GM18867 (cell line): ENCODE data around the gene FLRT1.

Experiments
- ATAC-seq: cut with Tn5 transposase; IDR thresholded peaks from one replicate; pipeline ENCODE4 v1.9.1; 2021; ENCODE audit warnings: mild to moderate bottlenecking, moderate library complexity; ENCODE audit not compliant: unreplicated experiment

FLRT1 gene

DNA sequence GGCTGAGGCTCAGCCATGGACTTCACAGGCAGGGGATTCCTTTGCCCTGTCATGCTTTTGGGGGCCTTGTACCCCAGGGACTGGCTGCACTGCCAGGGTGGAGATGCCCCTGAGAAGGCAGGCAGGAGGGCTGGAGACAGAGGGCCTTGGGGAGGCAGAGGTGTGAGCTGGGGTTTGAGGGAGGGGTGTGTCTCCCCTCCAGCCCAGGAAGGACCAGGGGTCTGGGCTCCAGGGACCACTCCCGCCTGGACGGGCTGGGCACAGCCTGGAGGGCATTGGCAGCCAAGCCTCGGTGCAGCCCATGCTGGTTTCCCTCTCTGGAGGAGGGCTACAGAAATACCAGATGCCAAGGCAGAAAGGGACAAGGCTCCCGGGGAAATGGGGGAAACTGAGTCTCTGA is 30.0 kb upstream of the FLRT1 start:
- no peak for ATAC-seq

DNA sequence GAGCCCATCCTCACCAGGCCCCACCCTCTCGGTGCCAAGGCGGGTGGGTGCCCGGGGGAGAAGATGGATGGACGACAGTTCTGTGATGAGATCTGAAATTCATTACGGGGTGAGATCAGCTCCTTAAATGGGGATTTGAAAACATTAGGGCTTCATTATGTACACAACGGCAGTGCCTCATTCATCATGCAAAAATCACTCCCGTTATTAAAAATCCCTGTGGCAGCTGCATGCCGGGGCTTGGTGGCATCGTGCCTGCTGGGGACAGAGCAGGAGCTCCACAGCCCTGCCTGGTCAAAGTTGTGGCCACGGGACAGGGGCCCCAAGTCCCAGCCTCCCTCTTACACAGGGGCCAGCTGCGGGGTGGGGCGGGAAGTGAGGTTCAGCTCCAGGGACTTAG is 29.3 kb upstream of the FLRT1 start:
- ATAC-seq: no peak

DNA sequence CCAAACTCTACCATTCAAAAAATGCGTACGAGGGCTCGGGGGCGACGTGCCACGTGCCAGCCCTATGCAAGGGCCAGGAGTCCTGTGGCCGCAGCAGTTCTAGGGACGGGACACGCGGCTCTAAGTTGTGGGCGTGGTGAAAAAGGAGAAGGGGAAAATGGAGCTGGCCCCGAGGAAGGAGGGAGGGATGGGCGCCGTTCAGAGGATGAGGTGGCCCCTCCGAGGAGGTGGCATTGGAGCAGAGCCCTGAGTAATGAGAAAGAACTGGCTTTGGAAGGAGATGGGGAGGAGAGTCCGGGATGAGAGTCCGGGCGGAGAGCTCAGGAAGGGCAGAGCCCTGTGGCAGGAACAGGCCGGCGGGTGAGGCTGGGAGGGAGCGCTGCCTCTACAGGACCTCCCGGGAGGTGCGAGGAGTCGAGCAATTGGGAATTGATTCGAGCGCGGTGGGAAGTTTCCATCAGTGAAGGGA is 28.5 kb upstream of the FLRT1 start:
- no peak for ATAC-seq

DNA sequence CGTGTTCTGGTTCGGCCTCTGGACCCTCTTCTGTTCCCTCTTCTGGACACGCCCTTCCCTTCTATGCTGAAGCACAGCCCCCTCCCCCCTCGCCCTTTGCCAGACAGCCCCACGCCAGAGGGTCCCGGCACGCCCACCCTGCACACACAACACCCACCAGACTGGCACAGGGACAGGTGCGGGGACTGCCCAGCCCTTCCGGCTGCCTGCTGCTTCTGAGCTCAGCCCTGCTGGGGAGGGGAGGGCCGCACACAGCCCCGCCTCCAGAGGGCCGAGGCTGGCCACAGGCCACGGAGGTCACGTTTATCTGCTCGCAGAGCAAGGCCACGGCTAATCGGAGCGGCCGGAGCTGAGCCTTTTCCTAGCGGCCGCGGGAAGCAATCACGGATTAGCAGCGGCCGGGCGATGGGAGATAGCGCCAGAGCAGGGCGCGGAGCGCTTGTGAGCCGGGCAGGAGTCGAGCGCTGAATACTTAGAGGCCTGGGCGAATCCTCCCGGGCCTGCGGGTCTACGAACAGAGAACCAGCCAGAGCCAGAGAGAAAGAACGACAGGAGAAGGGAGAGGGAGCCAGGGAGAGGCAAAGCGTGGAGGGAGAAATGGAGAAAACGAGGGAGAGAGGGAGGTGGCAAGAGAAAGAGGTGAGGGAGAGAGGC is 28.0 kb upstream of the FLRT1 start:
- no peak for ATAC-seq

DNA sequence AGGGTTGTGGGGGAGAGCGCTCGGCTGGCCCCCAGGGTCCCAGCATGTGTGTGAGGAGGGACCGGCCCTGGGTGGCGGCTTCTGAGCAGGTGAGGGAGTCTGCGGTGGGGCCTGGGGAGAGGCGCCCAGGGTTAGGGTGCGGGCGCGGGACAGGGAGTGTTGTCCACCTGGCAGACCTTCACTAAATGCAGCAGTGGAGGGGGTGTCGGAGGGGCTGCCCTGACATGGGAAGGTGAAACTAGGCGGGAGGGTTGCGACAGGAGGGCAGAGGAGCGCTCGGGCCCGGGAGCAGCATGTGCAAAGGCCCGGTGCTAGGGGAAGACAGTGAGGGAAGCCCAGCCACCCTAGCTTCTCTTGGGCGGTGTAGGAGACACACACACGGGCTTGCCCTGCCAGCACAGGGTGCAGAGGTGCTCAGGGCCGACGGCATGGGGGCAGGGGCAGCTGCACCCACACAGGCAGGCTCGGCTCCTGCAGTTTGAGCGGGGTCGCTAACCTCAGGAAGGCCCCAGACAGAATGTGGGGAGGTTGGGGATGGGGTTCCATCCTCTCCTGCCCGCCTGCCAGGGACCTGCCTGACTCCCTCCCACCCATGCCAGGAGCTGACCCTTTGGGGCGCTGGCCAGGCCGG is 27.3 kb upstream of the FLRT1 start:
- no peak for ATAC-seq

DNA sequence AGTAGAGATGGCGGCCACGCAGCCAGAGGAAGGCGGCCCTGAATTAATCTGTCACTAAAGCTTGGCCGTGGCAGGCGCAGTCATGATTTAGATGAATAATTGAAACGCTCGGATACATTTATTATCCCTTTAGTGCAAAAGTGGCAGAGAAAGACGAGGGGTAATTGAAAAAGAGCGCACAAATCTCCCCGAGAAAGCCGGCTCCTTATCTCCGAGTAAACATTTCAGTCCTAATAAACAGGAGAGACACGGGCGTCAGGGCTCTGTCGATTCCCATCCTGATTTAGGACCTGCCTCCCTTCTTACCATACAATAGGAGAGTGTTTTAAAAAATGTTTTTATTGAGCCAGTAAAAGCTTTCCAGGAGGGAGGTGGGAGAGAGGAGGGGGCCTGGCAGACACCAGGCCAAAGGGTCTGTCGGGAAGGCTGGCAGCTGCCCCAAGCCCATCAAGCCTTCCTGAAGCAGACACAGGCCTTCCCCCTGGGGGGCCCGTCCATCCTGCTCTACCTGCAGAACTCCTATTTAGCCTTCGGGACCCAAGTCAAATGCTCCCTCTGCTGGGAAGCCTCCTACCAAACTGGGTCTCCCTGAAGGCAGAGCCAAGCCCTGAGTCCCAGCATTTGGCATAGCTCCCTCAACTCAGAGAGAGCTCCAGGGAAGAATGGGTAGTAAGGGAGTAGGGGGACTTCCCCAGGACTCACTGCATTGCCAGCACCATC is 26.7 kb upstream of the FLRT1 start:
- ATAC-seq: no peak

DNA sequence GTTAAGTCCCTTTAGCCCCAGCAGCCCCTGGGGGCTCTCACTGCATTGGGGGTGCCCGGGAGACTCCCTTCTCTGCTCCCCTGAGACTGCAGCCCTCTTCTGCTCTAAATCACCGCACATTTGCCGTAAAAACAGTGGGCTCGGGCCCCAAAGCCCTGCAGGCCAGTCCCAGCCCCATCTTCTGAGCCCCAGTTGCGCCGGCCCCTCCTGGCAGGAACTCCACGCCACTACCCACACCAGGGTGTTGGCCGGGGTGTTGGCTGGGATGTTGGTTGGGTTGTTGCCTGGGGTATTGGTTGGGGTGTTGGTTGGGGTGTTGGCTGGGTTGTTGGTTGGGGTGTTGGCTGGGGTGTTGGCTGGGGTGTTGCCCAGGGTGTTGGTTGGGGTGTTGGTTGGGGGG is 26.0 kb upstream of the FLRT1 start:
- no peak for ATAC-seq

DNA sequence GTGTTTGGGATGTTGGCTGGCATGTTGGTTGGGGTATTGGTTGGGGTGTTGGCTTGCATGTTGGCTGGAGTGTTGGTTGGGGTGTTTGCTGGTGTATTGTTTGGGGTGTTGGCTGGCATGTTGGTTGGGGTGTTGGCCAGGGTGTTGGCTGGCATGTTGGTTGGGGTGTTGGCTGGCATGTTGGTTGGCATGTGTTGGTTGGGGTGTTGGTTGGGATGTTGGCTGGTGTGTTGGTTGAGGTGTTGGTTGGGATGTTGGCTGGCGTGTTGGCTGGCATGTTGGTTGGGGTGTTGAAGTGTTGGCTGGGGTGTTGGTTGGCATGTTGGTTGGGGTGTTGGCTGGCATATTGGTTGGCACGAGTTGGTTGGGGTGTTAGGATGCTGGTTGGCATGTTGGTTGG is 24.9 kb upstream of the FLRT1 start:
- ATAC-seq: no peak

DNA sequence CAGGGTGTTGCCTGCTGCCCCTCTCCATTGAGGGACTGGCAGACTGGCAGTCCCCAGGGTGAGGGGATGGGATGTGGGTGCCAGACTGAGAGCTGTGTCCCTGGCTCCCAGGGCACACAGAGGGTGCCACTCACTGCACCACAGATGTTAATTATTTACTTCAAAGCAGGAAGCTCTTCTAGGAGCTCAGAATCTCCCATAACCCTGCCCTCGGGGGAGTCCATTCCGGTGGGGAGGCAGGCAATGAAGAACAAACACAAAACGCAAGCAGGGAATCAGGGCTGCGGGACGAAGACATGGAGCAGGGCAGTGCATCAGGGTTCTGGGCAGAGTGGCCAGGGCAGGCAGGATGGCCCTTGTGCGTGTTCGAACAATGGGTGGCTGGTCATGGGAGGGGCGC is 24.4 kb upstream of the FLRT1 start:
- no peak for ATAC-seq

DNA sequence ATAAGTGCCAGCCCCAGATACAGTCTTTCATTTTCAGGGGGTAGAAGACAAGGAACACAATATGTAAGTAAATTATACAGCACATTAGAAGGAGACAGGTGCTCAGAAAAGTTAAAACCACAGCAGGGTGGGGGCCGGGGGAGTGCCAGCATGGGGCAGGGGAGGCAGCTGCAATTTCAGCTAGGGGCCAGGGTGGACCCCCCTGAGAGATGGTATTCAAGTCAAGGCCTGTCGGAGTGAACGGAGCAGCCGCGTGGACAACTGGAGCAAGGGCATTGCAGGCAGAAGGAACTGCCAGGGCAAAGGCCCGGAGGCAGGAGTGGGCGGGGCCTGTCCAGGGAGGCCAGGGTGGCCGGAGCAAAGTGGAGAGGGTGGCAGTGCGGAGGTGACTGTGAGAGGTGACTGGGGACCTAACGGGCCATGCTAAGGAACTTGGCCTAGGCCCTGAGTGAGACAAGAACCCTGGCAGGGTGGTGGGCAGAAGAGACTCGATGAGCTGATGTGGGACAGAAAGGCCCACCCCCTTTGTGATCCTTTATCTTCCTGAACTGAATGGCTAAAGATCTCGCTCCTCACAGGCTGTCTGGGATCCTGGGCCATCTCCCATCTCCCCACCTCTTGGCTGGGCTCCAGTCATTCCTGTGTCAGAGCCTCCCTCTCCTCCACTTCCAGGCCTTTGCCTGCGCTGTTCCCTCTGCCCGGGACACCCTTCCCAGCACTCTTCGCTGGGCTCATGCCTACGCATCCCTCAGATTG is 22.4 kb upstream of the FLRT1 start:
- no peak for ATAC-seq

DNA sequence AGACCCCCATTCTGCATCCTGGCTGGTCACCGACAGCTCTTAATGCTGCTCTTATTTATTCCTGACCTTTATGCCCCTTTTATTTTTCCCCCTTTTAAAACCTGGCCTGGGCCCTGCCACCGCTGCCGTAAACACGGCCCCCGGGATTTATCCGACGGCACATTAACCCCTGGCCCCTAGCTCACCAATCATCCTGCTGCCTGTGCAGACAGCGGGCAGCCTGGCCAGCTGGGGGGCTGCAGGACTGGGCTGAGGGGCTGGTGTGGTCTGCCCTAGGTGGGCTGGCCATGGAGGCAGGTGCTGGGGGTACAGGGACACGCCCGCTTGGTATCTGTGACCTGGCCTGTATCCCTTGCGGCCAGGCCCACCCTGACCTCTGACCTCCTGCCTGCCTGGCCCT is 21.4 kb upstream of the FLRT1 start:
- no peak for ATAC-seq

DNA sequence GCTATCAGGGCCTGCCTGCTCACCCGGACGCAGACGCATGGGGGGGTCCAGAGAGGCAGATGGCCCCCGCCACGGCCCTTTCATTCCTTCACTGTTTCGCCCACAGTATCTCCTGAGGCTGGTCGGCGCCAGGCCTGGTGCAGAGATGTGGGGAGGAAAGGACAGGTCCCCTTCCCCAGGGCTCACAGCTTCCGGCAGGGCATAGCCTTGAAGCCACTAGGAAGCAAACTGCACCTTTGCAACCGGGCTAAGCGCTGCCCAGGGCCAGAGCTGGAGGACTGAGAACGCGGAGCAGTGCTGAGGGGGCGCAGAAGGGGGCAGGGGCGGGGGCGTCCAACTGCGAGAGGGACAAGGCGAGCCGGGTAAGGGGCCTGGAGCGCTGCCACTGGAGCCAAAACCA is 20.2 kb upstream of the FLRT1 start:
- no peak for ATAC-seq

DNA sequence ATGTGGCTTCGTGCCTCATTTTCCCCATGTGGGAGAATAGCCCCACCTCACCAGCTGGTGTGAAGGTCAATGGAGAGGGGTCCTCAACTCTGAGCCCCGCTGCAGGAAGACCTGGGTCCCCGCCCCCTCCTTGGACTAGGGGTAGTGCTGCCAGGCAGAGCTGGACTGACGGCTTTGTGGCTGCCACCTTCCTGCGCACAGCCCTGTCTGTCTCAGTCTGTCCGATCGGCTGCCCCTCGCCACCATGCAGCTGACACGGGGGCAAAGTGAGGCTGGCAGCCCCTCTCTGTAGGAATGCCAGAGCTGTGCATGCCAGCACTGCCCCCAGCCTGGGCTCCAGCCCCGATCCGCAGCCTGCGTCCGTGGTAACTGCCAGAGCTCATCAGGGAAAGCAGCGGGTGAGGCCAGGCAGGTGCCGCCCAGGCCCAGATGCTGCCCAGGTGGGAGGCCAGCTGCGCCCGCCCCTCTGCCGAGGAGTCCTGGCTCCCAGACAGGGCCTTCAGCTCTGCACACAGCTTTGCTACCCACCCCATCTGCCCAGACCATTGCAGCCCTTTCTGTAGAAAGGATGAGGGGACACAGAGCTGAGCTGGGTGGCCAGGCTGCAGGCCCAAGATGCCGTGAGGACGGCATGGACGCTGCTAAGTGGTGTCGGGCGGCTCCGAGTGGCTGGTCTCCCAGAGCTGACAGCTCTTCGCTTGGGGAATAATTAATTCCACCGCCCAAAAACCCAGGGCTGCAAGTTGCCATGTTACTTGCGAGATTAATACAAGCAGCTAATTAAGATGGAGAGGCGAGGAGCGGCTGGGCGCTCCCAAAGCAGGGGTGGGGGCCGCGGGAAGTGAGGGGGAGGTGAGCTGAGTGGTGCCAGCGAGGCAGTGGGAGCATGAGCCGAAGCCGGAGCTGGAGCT is 19.5 kb upstream of the FLRT1 start:
- no peak for ATAC-seq

DNA sequence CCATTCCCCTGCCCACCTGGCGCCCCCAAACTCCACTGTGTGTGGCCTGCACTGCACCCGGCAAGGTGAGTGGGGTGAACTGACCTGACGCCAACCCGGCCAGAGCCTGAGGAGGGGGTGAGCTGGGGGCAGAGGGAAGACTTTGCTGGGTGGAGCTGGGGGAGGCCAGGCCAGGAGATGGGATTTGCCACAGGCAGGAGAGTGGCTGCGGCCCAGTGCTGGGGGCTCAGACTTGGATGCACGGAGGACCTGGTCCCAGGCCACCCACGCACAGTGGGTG is 17.8 kb upstream of the FLRT1 start:
- no peak for ATAC-seq

DNA sequence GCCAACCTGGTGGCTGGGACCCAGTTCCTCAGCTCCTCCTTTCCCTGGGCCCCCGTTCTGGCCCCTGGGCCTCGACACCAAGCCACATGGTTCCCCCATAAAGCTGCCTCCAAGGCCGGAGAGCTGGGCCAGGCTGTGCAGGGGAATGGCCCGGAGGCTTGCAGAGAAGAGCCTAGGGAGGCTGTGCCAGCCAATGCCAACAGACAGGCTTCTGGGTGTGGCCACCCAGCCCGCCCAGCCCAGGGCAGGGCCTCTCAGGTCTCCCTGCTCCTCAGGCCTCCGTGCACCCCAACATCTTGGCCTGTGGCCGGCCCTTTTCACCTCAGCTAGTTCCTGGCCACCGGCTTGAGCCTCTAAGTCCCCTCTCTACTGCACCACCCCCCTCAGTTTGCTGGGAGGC is 17.4 kb upstream of the FLRT1 start:
- ATAC-seq: no peak

DNA sequence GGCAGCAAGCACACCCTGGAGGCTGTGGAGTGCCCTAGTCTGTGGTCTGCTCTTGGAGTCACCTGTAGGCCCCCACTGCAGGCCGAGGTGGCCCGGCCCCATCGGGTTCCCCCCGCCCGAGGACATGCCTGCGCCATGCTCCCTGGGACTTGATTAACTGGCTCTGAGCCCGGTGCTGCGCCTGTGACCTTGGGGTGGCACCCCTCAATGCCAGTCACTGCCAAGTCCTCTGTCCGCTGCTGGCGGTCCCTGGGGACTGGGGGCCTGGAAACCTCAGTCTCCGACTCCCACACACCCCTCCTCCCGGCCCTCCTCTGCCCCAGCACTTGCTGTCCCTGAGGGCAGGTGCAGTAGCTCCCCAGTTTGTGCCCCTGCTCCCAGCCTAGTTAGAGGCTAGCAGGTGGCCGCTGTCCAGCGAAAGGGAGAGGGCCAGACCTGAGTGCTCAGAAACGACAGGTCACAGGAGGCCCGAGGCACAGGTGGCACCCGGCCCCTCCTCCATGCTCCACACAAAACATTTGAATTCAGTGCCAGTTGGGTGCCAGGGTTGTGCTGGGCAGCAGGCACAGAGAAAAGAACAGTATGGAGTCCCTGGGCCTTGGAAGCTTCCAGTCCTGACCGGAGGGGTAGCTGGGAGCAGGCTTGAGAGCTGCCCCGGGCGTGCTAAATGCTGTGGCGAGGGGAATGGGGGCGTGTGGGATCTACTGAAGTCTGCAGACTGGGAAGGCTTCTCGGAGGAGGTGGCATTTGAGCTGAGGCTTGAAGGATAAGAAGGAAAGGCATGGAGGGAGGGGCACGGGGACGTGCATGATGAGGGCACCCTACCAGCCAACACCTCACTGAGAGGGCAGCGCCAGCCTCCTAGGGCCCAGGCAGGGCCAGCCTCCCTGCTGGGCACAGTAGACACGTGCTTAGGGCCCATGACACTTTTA is 16.4 kb upstream of the FLRT1 start:
- no peak for ATAC-seq

DNA sequence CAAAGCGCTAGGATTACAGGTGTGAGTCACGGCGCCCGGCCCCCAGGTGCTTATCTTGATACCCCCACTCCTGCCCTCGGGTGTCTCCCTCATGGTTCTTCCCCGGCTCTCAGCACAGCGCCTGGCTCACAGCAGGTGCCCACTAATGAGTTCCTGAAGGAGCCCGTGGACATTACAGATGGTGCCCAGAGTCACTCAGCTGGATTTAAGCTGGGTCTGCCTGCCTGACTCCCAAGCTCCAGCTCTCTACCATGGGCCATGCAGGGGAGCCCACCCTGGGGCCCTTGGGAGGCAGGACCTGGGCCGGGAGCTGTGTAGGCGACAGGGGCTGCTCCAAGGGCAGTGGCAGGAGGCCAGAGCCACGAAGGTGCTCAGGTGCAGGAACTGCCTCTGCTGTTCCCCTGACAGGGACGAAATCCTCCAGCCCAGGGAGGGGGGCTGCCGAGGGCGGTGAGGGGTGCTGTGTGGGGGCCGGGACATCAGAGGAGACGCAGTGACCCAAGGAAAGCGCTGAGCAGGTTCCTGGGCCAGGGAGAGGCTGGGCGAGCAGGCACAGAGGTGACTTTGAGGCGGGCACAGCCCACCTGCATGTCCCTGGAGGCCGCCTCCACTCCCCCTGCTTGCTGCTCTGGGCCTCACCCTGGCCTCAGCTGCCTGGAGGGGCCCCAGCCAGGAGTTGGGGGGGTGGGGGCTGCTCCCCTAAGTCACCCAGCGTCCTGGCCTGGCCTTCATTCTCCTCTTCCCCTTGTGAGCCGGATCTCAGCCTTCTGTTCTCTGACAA is 14.6 kb upstream of the FLRT1 start:
- ATAC-seq: no peak

DNA sequence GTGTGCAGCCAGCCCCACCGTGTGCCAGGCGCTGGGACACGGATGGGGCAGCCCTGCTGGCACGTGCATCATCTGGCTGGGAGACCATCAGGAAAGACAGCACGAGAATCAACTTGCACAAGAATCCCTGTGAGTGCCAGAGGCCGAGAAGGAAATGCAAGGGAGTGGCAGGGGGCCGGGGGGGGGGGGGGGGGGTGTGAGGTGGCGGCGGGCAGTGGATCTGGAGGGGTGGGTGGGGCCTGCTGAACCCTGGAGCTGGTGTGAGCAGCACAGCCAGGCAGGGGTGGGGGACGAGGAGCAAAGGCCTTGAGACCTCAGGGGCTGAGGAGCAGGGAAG is 14.0 kb upstream of the FLRT1 start:
- no peak for ATAC-seq

DNA sequence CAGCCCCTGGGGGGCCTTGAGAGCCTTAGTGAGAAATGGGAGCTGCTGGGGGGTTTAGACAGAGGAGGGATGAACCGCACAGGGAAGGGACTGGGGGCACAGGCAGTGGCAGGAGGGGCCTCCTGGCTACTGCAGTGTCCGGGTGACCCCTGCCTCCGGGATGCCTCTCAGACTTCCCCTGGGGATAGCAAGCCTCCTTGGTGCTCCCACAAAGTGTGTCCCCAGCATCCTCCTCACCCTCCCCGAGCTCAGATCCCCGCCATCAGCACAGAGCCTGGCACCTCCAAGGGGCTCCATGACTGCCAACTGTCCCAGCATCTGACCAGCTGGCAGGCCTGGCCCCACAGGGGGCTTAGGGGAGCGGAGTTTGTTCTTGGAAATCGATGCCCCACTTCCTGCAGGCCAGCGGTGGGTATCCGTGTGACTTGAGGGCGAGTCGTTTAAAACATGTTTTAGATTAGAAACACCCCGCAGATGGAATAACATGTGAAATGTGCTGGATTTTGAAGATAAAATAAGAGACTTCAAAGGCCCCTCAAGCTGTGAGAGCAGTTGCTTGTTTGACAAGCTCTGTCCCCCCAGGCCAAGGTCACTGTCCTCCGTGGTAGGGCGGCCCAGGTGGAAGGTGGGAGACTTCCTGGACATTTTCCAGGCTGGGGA is 13.5 kb upstream of the FLRT1 start:
- ATAC-seq: no peak
